ENCODE measurements around the gene NUFIP2. TPM values are rescaled to one million over a fixed set of nuclear protein-coding genes. Genes with fewer than 3 reads are reported as not detected.

Gene NUFIP2
- total RNA-seq, 1 experiment from 2014 or later = 93.1 TPM

GRCh38 chr17:29303386-29303785 is 9.4 kb upstream of the NUFIP2 start:
- H3K9me3 Mint-ChIP-seq = no peaks in the 10 kb centered on the region
- CTCF ChIA-PET = interaction anchor here (0.7 kb wide), 1 partner anchor 86 kb away, joined by 3 read pairs; no protein-coding TSS in a partner anchor

GRCh38 chr17:29299031-29299430 is 5.1 kb upstream of the NUFIP2 start:
- POLR2A ChIA-PET = no interaction called here
- CTCF ChIA-PET = no interaction called here
- no peaks in the 10 kb centered on the region for H3K27me3 Mint-ChIP-seq (ENCODE audit: low read depth)
- H3K9me3 Mint-ChIP-seq = no peaks in the 10 kb centered on the region
- no peak overlapping the region for H3K4me3 Mint-ChIP-seq
- ATAC-seq (no peak), DNase-seq (ENCODE audit: low spot score) (no peak)
- H3K36me3 Mint-ChIP-seq = no peaks in the 10 kb centered on the region
- H3K27ac Mint-ChIP-seq = no peak overlapping the region
- peaks cover 8% of the 10 kb centered on the region for H3K4me1 Mint-ChIP-seq
- TF ChIP-seq NFYB (CRISPR knock-in tag; conservative IDR thresholded peaks at IDR 0.05; ENCODE audit: low read depth) (no peak), STAT6 (CRISPR knock-in tag; conservative IDR thresholded peaks at IDR 0.05; ENCODE audit: low read depth) (no peak), ZNF317 (CRISPR knock-in tag; IDR thresholded peaks at IDR 0.05; ENCODE audit: borderline replicate concordance, low read depth) (no peak), ZNF512 (CRISPR knock-in tag; IDR thresholded peaks at IDR 0.05; ENCODE audit: borderline replicate concordance) (no peak), SMAD3 (CRISPR knock-in tag; IDR thresholded peaks at IDR 0.05; ENCODE audit: borderline replicate concordance) (no peak), RELA (CRISPR knock-in tag; IDR thresholded peaks at IDR 0.05; ENCODE audit: borderline replicate concordance) (no peak), OVOL2 (CRISPR knock-in tag; IDR thresholded peaks at IDR 0.05; ENCODE audit: borderline replicate concordance) (no peak), ZBTB21 (CRISPR knock-in tag; IDR thresholded peaks at IDR 0.05; ENCODE audit: borderline replicate concordance) (no peak), MAX (CRISPR knock-in tag; IDR thresholded peaks at IDR 0.05) (no peak), ZNF138 (CRISPR knock-in tag; conservative IDR thresholded peaks at IDR 0.05) (no peak), CBFB (CRISPR knock-in tag; IDR thresholded peaks at IDR 0.05; ENCODE audit: low read depth) (no peak), GTF2I (CRISPR knock-in tag; conservative IDR thresholded peaks at IDR 0.05) (no peak), ZSCAN18 (CRISPR knock-in tag; IDR thresholded peaks at IDR 0.05) (no peak), USF2 (CRISPR knock-in tag; IDR thresholded peaks at IDR 0.05) (no peak), ZNF423 (CRISPR knock-in tag; IDR thresholded peaks at IDR 0.05) (no peak), ZBTB43 (CRISPR knock-in tag; IDR thresholded peaks at IDR 0.05) (no peak), CREM (CRISPR knock-in tag; IDR thresholded peaks at IDR 0.05) (no peak), ZNF219 (CRISPR knock-in tag; IDR thresholded peaks at IDR 0.05; ENCODE audit: borderline replicate concordance) (no peak)
- TF ChIP-seq, protein P1, sequence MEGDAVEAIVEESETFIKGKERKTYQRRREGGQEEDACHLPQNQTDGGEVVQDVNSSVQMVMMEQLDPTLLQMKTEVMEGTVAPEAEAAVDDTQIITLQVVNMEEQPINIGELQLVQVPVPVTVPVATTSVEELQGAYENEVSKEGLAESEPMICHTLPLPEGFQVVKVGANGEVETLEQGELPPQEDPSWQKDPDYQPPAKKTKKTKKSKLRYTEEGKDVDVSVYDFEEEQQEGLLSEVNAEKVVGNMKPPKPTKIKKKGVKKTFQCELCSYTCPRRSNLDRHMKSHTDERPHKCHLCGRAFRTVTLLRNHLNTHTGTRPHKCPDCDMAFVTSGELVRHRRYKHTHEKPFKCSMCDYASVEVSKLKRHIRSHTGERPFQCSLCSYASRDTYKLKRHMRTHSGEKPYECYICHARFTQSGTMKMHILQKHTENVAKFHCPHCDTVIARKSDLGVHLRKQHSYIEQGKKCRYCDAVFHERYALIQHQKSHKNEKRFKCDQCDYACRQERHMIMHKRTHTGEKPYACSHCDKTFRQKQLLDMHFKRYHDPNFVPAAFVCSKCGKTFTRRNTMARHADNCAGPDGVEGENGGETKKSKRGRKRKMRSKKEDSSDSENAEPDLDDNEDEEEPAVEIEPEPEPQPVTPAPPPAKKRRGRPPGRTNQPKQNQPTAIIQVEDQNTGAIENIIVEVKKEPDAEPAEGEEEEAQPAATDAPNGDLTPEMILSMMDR (IDR thresholded peaks at IDR 0.05) = no peak

More at GRCh38 chr17:29303386-29303785, 9.4 kb upstream of the NUFIP2 start:
- TF ChIP-seq MXD4 (CRISPR knock-in tag; IDR thresholded peaks at IDR 0.05; ENCODE audit: borderline replicate concordance) (no peak), NR3C1 (CRISPR knock-in tag; conservative IDR thresholded peaks at IDR 0.05; ENCODE audit: low read depth) (no peak), CDX4 (CRISPR knock-in tag; IDR thresholded peaks at IDR 0.05; ENCODE audit: borderline replicate concordance) (no peak), ETV6 (CRISPR knock-in tag; IDR thresholded peaks at IDR 0.05) (no peak)
- Mint-ChIP-seq H3K4me3 (no peak overlapping the region), H3K27me3 (ENCODE audit: low read depth) (no peaks in the 10 kb centered on the region), H3K27ac (no peak overlapping the region), H3K36me3 (no peaks in the 10 kb centered on the region), H3K4me1 (no peaks in the 10 kb centered on the region)
- ATAC-seq (no peak), DNase-seq (ENCODE audit: low spot score) (no peak)
- POLR2A ChIA-PET = interaction anchor here (0.7 to 2.3 kb wide), 2 partner anchors 9 to 162 kb away, joined by 7 to 8 read pairs; partner anchors contain the start of gene NUFIP2

Measured in WTC11 (cell line).